ENCODE data around the gene TSPOAP1. TPM values are rescaled to one million over a fixed set of nuclear protein-coding genes. Genes with fewer than 3 reads are reported as not detected.

Gene TSPOAP1
- total RNA-seq, 1 experiment from 2014 or later, result not detected

DNA sequence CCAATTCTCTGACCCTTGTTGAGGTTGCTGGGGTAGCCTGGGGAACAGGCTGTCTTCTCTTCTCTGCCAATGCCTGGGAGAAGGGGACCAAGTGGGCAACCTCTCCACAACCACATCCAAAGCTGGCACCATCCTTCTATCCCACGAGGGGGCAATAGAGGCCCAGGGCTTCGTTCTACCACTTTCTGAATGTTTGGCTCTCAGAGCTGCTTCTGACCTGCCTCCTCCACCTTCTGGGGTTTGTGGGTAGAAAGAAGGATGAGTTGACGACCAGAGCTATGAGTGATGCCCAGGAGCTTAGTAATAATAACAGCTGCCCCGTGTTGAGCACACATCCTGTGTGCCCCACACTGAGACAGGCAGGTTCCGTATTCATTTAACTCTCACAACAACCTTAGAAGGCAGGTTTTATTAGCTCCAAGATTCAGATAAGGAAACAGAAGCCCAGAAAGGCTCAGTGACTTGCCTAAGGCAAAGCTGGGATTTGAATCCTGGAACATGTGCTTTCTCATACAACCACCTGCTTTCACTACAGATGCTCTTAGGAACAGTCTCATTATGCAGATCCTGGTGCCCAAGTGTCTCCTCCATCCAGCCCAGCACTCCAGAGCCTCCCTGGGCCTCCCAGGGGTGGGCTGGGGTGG lies 11.1 kb downstream of the TSPOAP1 start:
- peak; percentile 78 for DNase-seq (ENCODE audit: unreplicated experiment)
- Mint-ChIP-seq H3K4me3 (ENCODE audit: unreplicated experiment) (no peak overlapping the region), H3K36me3 (ENCODE audit: insufficient read depth, unreplicated experiment) (no peaks in the 10 kb centered on the region), H3K27me3 (ENCODE audit: insufficient read depth, unreplicated experiment) (no peaks in the 10 kb centered on the region), H3K27ac (ENCODE audit: low read depth, unreplicated experiment) (no peak overlapping the region), H3K9me3 (ENCODE audit: unreplicated experiment) (no peaks in the 10 kb centered on the region), H3K4me1 (ENCODE audit: insufficient read depth, unreplicated experiment) (peaks cover 11% of the 10 kb centered on the region)
- intact Hi-C loops (cut with micrococcal nuclease), result loop anchor here (1.0 kb wide), 3 partner anchors 35 to 130 kb away; partner anchors contain the start of genes RNF43 and SUPT4H1
- ChIA-PET POLR2A (interaction anchor here (0.6 to 2.8 kb wide), 4 partner anchors 35 to 127 kb away, joined by 3 to 28 read pairs (median 7); partner anchors contain the start of genes RNF43 and SUPT4H1), CTCF (interaction anchor here (0.6 to 6.8 kb wide), 39 partner anchors 9 to 340 kb away, joined by 3 to 127 read pairs (median 5); partner anchors contain the start of genes MTMR4, RNF43 and SUPT4H1)
- no TSS peak for BruUV-seq (replicated peaks)
- TF ChIP-seq, protein P1, sequence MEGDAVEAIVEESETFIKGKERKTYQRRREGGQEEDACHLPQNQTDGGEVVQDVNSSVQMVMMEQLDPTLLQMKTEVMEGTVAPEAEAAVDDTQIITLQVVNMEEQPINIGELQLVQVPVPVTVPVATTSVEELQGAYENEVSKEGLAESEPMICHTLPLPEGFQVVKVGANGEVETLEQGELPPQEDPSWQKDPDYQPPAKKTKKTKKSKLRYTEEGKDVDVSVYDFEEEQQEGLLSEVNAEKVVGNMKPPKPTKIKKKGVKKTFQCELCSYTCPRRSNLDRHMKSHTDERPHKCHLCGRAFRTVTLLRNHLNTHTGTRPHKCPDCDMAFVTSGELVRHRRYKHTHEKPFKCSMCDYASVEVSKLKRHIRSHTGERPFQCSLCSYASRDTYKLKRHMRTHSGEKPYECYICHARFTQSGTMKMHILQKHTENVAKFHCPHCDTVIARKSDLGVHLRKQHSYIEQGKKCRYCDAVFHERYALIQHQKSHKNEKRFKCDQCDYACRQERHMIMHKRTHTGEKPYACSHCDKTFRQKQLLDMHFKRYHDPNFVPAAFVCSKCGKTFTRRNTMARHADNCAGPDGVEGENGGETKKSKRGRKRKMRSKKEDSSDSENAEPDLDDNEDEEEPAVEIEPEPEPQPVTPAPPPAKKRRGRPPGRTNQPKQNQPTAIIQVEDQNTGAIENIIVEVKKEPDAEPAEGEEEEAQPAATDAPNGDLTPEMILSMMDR (IDR thresholded peaks at IDR 0.05; ENCODE audit: unreplicated experiment), result peak; percentile 86

DNA sequence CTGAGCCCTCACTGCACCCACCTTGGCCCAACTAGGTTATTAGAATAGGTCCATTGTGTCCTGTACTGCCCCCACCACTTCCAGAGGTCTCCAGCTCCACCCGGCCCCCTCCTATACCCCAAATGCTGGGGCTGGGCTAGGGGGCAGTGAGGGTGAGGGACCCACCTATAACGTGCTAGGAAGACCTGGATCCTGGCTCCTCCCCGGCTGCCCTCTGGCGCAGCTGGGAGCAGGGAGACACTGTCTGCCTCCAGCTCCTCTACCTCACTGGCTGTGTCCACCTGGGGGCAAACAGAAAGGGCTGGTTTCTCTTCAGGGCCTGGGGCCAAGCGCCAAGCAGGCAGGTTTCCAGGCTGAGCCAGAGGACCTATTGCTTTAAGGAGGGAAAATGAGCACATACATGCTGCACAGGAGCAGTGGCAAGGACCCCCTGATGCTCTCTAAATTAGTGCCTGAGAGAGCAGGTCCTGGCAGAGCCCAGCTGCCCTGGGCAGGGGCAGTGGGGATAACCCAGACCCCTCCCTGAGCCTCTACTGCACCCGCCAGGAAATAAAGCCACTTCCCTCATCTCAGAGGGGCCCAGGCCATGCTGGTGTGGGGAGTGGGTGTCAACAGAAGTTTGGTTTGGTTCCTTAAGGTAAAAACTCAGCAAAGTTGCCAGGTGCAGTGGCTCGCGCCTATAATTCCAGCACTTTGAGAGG lies 12.2 kb downstream of the TSPOAP1 start:
- intact Hi-C loops (cut with micrococcal nuclease), result no loop called here
- CTCF ChIA-PET, result interaction anchor here (0.5 to 6.8 kb wide), 30 partner anchors 9 to 395 kb away, joined by 3 to 127 read pairs (median 6); partner anchors contain the start of genes RNF43 and SUPT4H1

DNA sequence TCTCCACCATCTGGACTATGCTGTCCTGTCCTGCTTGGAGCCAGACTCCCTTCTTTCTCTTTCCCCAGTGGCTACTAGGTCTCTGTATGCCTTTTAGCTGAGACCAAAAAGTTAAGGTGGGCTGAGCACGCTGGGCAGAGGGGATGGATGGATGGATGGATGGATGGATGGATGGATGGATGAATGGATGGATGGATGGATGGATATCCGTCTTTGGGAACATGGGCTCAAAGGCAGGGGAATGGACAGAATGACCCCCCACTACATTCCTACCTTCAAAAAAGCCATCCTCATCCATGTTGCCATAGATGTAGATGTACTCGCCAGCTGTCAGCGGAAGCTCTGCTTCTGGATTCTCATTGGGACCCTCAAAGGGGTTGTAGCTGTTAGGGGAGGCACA lies 12.8 kb downstream of the TSPOAP1 start:
- no TSS peak for BruUV-seq (replicated peaks)
- Mint-ChIP-seq H3K9me3 (ENCODE audit: unreplicated experiment) (no peaks in the 10 kb centered on the region), H3K4me3 (ENCODE audit: unreplicated experiment) (no peak overlapping the region), H3K4me1 (ENCODE audit: insufficient read depth, unreplicated experiment) (peaks cover 6% of the 10 kb centered on the region), H3K27me3 (ENCODE audit: insufficient read depth, unreplicated experiment) (no peaks in the 10 kb centered on the region), H3K27ac (ENCODE audit: low read depth, unreplicated experiment) (no peak overlapping the region), H3K36me3 (ENCODE audit: insufficient read depth, unreplicated experiment) (no peaks in the 10 kb centered on the region)
- POLR2A ChIA-PET, result interaction anchor here (1.0 to 2.8 kb wide), 3 partner anchors 23 to 199 kb away, joined by 3 to 28 read pairs (median 4); partner anchors contain the start of gene RNF43
- CTCF ChIA-PET, result interaction anchor here (0.5 to 6.8 kb wide), 13 partner anchors 8 to 703 kb away, joined by 3 to 127 read pairs (median 4); partner anchors contain the start of genes RNF43 and SUPT4H1
- TF ChIP-seq, protein P1 (IDR thresholded peaks at IDR 0.05; ENCODE audit: unreplicated experiment), result no peak
- intact Hi-C loops (cut with micrococcal nuclease), result no loop called here
- no peak for DNase-seq (ENCODE audit: unreplicated experiment)

More for the DNA sequence above, 12.2 kb downstream of the TSPOAP1 start:
- Mint-ChIP-seq H3K4me3 (ENCODE audit: unreplicated experiment) (no peak overlapping the region), H3K27ac (ENCODE audit: low read depth, unreplicated experiment) (no peak overlapping the region), H3K9me3 (ENCODE audit: unreplicated experiment) (no peaks in the 10 kb centered on the region), H3K27me3 (ENCODE audit: insufficient read depth, unreplicated experiment) (no peaks in the 10 kb centered on the region), H3K36me3 (ENCODE audit: insufficient read depth, unreplicated experiment) (no peaks in the 10 kb centered on the region), H3K4me1 (ENCODE audit: insufficient read depth, unreplicated experiment) (peaks cover 7% of the 10 kb centered on the region)
- BruUV-seq (replicated peaks), result no TSS peak
- POLR2A ChIA-PET, result interaction anchor here (1.0 to 2.8 kb wide), 4 partner anchors 24 to 199 kb away, joined by 3 to 28 read pairs (median 6); partner anchors contain the start of genes RNF43 and SUPT4H1
- TF ChIP-seq, protein P1 (IDR thresholded peaks at IDR 0.05; ENCODE audit: unreplicated experiment), result no peak
- DNase-seq (ENCODE audit: unreplicated experiment), result no peak

DNA sequence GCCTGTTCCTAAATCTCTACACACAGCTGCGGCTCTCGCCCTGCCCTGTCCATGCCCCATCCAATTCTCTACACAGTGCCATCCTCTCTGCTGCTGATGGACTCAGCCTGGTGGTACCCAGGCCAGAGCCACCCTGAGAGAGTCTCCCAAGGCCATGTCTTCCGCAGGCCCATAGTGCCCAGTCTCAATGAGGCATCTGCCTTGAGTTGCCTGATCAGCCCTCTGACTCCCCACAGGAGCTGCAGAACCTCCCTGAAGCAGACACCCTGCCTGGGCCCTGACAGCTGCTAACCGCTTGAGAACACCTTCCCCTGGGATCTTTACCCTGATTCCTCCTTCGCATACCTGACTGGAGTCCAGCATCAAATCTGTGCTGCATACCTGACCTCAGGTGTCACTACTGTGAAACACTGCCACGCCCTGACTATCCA lies 13.3 kb downstream of the TSPOAP1 start:
- intact Hi-C loops (cut with micrococcal nuclease), result no loop called here
- no peak for DNase-seq (ENCODE audit: unreplicated experiment)
- CTCF ChIA-PET, result interaction anchor here (0.6 to 6.8 kb wide), 9 partner anchors 22 to 1004 kb away, joined by 3 to 127 read pairs (median 3); partner anchors contain the start of genes RNF43 and SUPT4H1
- Mint-ChIP-seq H3K27me3 (ENCODE audit: insufficient read depth, unreplicated experiment) (no peaks in the 10 kb centered on the region), H3K4me1 (ENCODE audit: insufficient read depth, unreplicated experiment) (peaks cover 6% of the 10 kb centered on the region), H3K27ac (ENCODE audit: low read depth, unreplicated experiment) (no peak overlapping the region), H3K9me3 (ENCODE audit: unreplicated experiment) (no peaks in the 10 kb centered on the region), H3K4me3 (ENCODE audit: unreplicated experiment) (no peak overlapping the region), H3K36me3 (ENCODE audit: insufficient read depth, unreplicated experiment) (no peaks in the 10 kb centered on the region)
- TF ChIP-seq, protein P1 (IDR thresholded peaks at IDR 0.05; ENCODE audit: unreplicated experiment), result no peak
- POLR2A ChIA-PET, result interaction anchor here (0.6 to 2.8 kb wide), 4 partner anchors 23 to 365 kb away, joined by 3 to 28 read pairs (median 4); partner anchors contain the start of gene RNF43
- BruUV-seq (replicated peaks), result no TSS peak
